ENCODE data around the gene LYZ.

Gene LYZ

DNA sequence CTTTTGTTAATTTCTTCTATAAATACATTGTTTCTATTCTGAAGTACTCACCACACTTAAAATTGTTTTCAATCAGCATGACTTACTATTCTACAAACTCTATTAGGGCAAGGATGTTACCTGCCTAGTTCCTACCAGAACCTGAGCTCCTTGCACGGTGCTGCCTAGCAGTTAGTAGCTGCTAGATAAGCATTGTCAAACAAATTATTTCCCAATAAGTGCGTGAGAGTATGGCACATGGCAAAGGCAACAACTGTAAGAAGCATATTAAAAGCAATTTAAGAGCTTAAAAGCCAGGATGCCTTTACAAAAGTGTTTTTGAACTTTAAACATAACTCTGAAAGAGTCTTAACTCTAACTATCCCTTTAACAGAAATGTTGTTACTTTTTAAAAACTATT, 8.2 kb upstream of the LYZ start:
- TF ChIP-seq, protein P1, sequence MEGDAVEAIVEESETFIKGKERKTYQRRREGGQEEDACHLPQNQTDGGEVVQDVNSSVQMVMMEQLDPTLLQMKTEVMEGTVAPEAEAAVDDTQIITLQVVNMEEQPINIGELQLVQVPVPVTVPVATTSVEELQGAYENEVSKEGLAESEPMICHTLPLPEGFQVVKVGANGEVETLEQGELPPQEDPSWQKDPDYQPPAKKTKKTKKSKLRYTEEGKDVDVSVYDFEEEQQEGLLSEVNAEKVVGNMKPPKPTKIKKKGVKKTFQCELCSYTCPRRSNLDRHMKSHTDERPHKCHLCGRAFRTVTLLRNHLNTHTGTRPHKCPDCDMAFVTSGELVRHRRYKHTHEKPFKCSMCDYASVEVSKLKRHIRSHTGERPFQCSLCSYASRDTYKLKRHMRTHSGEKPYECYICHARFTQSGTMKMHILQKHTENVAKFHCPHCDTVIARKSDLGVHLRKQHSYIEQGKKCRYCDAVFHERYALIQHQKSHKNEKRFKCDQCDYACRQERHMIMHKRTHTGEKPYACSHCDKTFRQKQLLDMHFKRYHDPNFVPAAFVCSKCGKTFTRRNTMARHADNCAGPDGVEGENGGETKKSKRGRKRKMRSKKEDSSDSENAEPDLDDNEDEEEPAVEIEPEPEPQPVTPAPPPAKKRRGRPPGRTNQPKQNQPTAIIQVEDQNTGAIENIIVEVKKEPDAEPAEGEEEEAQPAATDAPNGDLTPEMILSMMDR (IDR thresholded peaks at IDR 0.05; ENCODE audit: insufficient read depth, low read depth, low read length, missing control alignments): no peak
- DNase-seq (ENCODE audit: low read depth): no peak

DNA sequence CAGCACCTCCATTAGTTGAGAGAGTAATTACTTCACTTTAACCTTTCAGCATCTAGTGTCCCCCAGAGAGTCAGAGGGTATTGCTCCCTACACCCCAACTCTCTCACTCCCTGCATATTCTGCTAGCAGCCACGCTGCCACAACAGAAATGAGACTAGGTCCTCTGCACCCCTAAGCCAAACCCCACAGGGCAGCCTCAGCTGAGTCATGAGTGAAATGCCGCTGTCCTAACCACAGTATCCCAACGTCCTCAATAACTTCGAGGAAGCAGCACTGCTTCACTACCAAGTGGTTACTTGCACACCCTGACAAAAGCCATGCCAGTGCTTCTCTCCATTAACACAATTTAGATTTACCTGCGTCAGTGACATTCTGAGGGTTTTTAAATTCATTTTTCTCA, 6.9 kb upstream of the LYZ start:
- no peak overlapping the region for H3K4me3 ChIP-seq (ENCODE audit: low read length)
- TF ChIP-seq, protein P1 (IDR thresholded peaks at IDR 0.05; ENCODE audit: insufficient read depth, low read depth, low read length, missing control alignments): no peak
- DNase-seq (ENCODE audit: low read depth): peak; percentile 6

More for the DNA sequence above, 8.2 kb upstream of the LYZ start:
- H3K4me3 ChIP-seq (ENCODE audit: low read length): no peak overlapping the region

DNA sequence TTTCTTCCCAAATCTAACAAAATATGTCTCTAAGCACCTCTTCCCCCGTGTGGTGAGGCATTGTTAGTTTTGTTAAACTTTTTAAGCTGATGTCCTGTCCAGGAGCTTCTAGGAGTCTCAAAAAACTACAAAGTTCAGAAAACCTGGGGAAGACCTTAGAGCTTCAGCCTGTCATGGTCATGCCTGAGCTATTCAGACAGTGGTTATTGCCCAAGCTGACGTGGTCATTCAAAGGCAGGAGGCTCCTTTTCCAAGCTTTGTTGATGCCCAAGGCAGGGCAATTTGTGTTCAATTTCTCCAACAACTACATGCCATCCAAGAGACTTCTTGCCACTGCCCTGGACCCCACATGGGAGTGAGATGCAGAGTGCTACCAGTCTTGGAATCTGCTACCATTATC, 5.8 kb upstream of the LYZ start:
- TF ChIP-seq, protein P1 (IDR thresholded peaks at IDR 0.05; ENCODE audit: insufficient read depth, low read depth, low read length, missing control alignments): no peak
- H3K4me3 ChIP-seq (ENCODE audit: low read length): no peak overlapping the region
- no peak for DNase-seq (ENCODE audit: low read depth)

DNA sequence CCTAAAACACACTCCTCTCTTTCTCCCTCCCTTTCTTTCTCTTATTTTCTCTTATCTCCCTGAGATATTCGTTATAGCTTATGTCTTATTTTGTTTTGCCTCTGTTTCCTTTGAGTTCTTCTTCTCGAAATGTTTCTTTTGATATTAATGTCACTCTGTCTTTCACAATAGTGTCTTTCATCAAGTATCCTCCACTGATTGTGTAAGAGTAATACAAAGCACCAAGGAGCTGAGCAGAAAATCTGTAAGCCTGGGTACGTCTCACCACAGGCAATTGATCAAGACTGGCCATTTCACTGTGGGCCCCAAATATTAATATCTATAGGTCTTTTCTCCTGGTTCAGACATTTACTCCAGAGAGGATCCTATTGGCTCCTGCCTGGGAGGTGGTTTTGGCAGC, 4.8 kb upstream of the LYZ start:
- H3K4me3 ChIP-seq (ENCODE audit: low read length): no peak overlapping the region
- DNase-seq (ENCODE audit: low read depth): no peak
- TF ChIP-seq, protein P1 (IDR thresholded peaks at IDR 0.05; ENCODE audit: insufficient read depth, low read depth, low read length, missing control alignments): no peak

DNA sequence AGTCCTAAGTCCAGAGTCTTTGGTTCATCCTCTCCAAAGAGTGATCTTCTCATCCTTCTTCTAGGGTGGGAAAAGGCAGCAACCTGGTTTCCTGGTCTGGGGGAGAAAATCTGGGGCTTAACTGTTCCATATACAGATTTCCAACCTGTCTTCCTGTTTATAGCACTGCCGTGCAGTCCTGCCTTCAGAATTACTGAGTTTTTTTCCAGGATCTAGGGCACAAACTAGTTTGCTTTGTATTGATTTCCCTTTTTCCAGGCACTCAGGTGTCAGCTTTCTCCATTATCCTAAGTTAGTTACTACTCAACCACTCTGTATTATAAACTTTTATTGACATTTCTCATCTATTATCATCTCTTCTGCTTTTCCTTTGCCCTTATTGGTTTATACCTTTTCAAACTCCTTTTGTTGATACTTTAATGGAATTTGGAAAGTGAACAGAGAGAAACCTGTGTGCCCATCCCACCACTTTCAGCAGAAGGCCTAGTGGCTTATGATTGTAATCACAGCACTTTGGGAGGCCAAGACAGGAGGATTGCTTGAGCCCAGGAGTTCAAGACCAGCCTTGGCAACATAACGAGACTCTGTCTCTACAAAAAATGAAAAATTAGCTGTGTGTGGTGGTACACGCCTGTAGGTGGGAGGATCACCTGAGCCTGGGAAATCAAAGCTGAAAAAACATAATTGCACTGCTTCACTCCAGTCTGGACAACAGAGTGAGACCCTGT, 4.1 kb upstream of the LYZ start:
- no peak for DNase-seq (ENCODE audit: low read depth)
- TF ChIP-seq, protein P1 (IDR thresholded peaks at IDR 0.05; ENCODE audit: insufficient read depth, low read depth, low read length, missing control alignments): no peak
- H3K4me3 ChIP-seq (ENCODE audit: low read length): no peak overlapping the region

DNA sequence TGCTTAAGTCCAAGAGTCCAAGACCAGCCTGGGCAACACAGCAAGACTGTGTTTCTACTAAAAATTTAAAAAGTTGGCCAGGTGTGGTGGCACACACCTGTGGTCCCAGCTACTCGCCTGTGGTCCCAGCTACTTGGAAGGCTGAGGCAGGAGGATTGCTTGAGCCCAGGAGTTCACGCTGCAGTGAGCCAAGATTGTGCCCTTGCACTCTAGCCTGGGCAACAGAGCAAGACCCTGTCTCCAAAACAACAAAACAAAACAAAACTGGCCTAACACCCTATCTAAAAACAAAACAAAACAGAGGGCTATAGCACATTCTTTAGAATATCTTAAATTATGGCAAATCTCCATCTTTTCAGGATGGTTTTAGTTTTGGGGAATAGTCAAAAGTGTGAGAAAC, 3.1 kb upstream of the LYZ start:
- TF ChIP-seq, protein P1 (IDR thresholded peaks at IDR 0.05; ENCODE audit: insufficient read depth, low read depth, low read length, missing control alignments): no peak
- DNase-seq (ENCODE audit: low read depth): no peak
- H3K4me3 ChIP-seq (ENCODE audit: low read length): no peak overlapping the region

DNA sequence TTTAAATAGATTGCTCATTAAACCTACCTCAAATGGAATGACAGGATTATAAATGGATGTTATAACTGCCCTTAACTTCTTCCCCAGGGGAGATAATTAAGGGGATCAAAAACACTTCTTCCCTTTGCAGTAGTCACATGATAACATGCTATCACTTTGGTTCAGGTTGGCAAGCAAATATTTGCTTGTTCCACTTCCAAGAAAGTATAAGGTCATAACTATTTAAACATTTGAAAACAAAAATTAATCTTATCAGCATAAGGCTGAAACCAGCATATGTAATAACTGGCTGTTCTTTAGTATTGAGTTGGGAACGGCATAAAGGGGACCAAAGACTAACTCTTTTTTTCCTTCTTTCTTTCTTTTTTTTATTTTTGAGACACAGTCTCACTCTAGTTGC, 2.4 kb upstream of the LYZ start:
- TF ChIP-seq, protein P1 (IDR thresholded peaks at IDR 0.05; ENCODE audit: insufficient read depth, low read depth, low read length, missing control alignments): no peak
- no peak overlapping the region for H3K4me3 ChIP-seq (ENCODE audit: low read length)

More for the DNA sequence above, 2.4 kb upstream of the LYZ start:
- no peak for DNase-seq (ENCODE audit: low read depth)
